ENCODE data around the gene PPIAL4G. TPM values are rescaled to one million over a fixed set of nuclear protein-coding genes. Genes with fewer than 3 reads are reported as not detected.
"Not testable (repeated sequence)": the region's sequence is repeated elsewhere in the genome, so short reads cannot be mapped to it uniquely, and the experiment has no call there.

Gene PPIAL4G
- total RNA-seq, result 1 to 10 TPM in 1 of 2 experiments, under 1 TPM in 1; 0.84 to 1.1 TPM

DNA sequence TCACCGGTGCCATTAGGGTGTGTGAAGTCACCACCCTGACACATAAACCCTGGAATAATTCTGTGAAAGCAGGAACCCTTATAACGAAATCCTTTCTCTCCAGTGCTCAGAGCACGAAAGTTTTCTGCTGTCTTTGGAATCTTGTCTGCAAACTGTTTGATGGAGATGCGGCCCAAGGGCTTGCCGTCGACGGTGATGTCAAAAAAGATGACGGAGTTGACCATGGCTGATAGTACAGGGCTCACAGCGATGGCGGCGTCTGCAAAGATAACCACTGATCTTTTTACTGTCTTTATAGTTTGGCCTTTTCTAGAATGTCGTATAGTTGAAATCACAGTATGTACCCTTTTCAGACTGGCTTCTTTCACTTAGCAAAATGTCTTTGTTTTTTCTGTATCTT is at the start of gene PPIAL4G:
Gene PPIAL4G (minus strand): TSS at position 274 of the 400 bp plus-strand sequence. CDS start 50 bp downstream, at position 224.
- H3K9me3 Mint-ChIP-seq; CTCF ChIA-PET; H3K4me3 Mint-ChIP-seq; H3K27me3 Mint-ChIP-seq; POLR2A ChIA-PET; H3K36me3 Mint-ChIP-seq (ENCODE audit: low read depth); H3K4me1 Mint-ChIP-seq; DNase-seq: not testable (repeated sequence)
- peak within 1 kb of the TSS; percentile 19 for H3K27ac Mint-ChIP-seq

DNA sequence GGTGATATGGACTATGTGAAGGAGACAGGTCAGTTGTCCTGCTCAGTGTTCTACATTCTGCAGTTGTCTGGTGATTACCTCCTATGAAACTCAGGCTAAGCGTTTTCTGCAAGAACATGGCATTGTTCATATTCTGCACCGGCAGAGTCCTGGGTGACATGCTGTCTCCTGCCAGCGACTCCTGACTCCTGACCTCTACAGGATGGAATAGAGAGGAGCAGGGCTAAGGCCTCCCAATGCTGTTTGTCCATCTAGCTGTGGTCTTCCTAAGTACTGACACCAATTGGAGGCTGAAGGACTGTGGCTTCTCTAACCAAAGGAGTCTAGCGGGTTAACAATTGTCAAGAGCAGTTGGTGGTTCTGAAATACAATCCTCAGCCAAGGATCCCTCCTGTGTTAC is 49.1 kb upstream of the PPIAL4G start:
- H3K9me3 Mint-ChIP-seq; H3K27me3 Mint-ChIP-seq; DNase-seq; H3K4me3 Mint-ChIP-seq; CTCF ChIA-PET; H3K4me1 Mint-ChIP-seq; POLR2A ChIA-PET; H3K36me3 Mint-ChIP-seq (ENCODE audit: low read depth): not testable (repeated sequence)
- H3K27ac Mint-ChIP-seq, result peak overlapping the region; percentile 50

DNA sequence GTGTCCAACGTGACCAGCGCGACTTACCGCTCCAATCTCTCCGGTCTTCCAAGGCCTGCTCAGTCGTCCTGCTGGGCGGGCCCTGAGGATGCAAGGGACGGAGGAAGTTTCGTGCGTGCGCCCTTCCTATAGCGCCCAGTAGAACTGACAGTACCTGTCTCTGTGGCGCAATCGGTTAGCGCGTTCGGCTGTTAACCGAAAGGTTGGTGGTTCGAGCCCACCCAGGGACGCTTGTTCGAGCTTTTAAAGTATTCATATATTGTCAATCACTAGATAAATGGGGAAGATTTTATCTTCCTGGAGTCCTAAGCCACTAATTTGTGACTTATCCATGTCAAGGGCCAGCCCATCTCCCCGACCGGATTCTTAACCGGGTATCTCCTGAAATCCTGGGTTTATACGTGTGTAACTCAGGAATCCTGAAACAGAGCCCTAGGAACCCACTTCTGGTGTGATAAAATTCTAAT is 46.0 kb upstream of the PPIAL4G start:
- POLR2A ChIA-PET; H3K27me3 Mint-ChIP-seq; H3K9me3 Mint-ChIP-seq; CTCF ChIA-PET; H3K4me1 Mint-ChIP-seq; H3K36me3 Mint-ChIP-seq (ENCODE audit: low read depth): not testable (repeated sequence)
- Mint-ChIP-seq H3K4me3 (peak overlapping the region; percentile 70), H3K27ac (peak overlapping the region; percentile 78)
- DNase-seq, result peak; percentile 50

DNA sequence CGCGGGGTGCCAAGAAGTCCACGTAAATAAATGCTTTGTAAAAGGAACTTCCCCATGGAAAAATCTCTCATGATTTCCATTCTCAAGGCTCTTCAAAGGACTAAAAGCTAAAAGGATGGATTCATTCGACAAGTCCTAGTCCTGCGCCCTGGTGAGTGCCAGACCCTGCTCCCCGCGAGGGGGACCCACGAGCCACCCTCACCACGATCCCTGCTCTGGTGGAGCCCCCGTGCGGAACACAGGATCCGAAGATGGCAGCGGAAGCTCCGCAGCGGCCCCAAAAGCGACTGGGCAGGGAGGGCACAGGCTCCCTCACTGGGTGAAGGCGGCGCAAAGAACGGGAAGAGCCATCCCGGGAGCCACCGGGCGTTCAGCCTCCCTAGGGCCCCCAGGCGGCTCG is 45.5 kb upstream of the PPIAL4G start:
- DNase-seq; H3K4me1 Mint-ChIP-seq; H3K36me3 Mint-ChIP-seq (ENCODE audit: low read depth); POLR2A ChIA-PET; CTCF ChIA-PET; H3K9me3 Mint-ChIP-seq; H3K27ac Mint-ChIP-seq; H3K27me3 Mint-ChIP-seq: not testable (repeated sequence)
- H3K4me3 Mint-ChIP-seq, result peak overlapping the region; percentile 70

DNA sequence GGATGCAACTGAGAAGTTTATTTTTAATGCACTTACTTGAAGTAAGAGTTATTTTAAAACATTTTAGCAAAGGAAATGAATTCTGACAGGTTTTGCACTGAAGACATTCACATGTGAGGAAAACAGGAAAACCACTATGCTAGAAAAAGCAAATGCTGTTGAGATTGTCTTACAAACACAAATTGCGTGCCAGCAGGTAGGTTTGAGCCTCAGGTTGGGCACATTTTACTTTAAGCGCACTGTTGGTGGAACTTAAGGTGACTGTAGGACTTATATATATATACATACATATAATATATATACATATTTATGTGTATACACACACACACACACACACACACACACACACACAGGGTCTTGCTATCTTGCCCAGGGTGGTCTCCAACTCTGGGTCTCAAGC is 43.5 kb upstream of the PPIAL4G start:
- H3K9me3 Mint-ChIP-seq; H3K36me3 Mint-ChIP-seq (ENCODE audit: low read depth); H3K4me3 Mint-ChIP-seq; CTCF ChIA-PET; H3K4me1 Mint-ChIP-seq; H3K27ac Mint-ChIP-seq; POLR2A ChIA-PET; H3K27me3 Mint-ChIP-seq: not testable (repeated sequence)
- DNase-seq, result peak; percentile 7

DNA sequence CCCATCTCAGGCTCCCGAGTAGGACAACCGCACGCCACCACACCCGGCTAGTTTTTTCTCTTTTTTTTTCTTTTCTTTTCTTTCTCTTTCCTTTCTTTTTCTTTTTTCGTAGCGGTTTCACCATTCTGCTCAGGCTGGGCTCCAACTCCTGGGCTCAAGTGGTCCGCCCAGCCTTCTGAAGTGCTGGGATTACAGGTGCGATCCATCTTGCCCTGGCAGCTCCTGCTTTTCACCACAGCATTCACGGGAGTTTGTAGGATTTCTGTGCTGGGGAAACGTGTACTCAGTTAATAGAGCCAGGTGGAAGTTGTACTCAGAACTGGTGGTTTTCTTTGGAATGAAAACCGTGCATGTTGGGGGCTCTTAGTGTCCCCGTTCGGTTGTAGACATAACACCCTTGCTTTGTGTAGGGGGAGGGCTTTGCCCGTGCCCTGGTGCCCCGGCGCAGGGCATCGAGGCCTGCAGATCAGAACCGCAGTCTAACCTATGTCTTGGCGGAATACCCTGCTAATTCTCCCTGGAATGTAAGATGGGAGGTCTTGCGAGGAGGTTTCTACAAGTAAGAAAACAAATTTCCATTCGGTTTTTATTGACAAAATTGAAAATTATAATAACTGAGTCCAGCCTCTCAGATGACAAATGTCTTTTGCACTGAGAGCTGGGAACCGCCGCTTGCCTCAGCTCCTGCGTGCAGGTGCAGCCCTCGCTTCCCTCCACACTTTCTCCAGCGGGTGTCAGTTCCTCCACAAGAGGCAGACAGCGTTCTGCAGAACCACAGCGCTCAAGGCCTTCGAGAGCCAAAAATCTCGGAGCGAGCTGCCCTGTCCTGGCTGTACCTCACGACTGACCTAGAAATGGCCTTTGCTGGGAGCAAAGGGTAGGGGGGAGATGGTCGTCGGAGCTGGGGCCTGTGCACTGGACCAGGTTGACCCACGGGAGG is 40.4 kb upstream of the PPIAL4G start:
- CTCF ChIA-PET; H3K4me1 Mint-ChIP-seq; H3K9me3 Mint-ChIP-seq; H3K36me3 Mint-ChIP-seq (ENCODE audit: low read depth); H3K27me3 Mint-ChIP-seq: not testable (repeated sequence)
- POLR2A ChIA-PET, result interaction anchor here (0.6 to 0.8 kb wide), 5 partner anchors 120 to 260 kb away, joined by 3 to 13 read pairs (median 6); no protein-coding TSS in a partner anchor
- peak; percentile 9 for DNase-seq
- H3K27ac Mint-ChIP-seq, result peak overlapping the region; percentile 95
- peak overlapping the region; percentile 88 for H3K4me3 Mint-ChIP-seq

DNA sequence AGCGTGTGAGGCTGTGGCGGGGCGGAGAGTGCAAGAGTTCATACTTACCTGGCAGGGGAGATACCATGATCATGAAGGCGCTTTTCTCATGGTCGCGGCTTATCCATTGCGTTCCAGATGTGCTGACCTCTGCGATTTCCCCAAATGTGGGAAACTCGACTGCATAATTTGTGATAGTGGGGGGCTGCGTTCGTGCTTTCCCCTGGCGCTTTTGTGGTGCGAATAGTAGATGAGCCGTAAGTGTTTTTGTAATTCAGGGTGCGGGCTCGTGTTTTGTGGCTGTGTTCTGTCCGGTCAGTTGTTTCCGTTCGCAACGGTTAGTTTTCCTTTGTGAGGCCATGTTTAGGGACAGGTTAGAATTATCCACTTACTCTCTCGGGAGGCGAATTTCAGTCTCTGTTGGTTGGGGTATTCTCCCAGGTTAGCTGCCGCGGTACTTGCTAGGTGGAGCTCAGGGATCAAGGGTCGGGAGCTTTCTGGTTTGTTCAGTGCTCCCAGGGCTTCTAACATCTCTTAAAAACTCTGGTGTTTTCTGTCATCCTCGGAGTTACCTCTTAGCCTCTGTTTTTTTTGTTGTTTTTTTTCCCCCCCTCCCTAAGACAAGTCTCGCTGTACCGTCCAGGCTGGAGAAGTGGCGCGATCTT is 39.6 kb upstream of the PPIAL4G start:
- POLR2A ChIA-PET, result interaction anchor here (0.6 to 0.8 kb wide), 5 partner anchors 120 to 259 kb away, joined by 3 to 13 read pairs (median 6); no protein-coding TSS in a partner anchor
- Mint-ChIP-seq H3K4me3 (peak overlapping the region; percentile 88), H3K27ac (peak overlapping the region; percentile 95)
- H3K27me3 Mint-ChIP-seq; H3K36me3 Mint-ChIP-seq (ENCODE audit: low read depth); CTCF ChIA-PET; H3K4me1 Mint-ChIP-seq; H3K9me3 Mint-ChIP-seq: not testable (repeated sequence)
- peak; percentile 94 for DNase-seq

DNA sequence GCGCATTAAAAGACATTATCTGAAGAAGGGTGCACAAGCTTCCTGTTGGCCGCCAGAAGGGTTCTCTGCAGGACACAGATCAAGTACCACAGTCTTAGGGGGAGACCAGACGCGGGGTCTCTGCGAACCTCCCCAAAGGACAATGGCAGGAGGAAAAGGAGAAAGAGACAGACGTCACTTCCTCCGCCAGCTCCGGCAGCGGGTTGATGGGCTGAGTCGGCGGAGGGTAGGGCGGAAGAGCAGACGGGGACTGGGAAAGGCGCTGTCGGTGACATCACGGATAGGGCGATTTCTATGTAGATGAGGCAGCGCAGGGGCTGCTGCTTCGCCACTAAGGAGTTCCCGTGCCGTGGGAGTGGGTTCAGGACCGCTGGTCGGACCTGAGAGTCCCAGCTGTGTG is 39.0 kb upstream of the PPIAL4G start:
- Mint-ChIP-seq H3K27ac (peak overlapping the region; percentile 95), H3K4me3 (peak overlapping the region; percentile 88), H3K4me1 (peaks cover 10% of the 10 kb centered on the region)
- CTCF ChIA-PET; H3K27me3 Mint-ChIP-seq; H3K9me3 Mint-ChIP-seq; H3K36me3 Mint-ChIP-seq (ENCODE audit: low read depth); POLR2A ChIA-PET: not testable (repeated sequence)
- DNase-seq, result peak; percentile 88

DNA sequence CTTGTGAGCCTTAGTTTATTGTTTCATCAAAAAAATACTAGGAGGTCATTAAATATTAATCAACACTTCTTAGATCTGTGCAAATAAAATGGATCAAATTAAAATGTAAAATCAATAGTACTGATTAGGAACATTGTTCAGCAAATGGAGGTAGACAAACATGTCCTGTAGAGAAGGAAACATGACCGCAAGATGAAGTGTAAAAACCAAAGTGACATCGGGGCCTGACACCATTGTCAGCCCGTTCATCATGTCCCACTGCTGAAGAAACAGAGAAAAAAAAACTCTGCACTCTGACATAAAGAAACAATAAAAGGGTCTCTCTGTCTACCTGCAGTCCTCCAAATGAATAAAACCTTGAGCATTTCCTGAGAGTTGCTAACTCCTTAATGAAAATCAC is 31.2 kb upstream of the PPIAL4G start:
- not testable (repeated sequence) for H3K4me3 Mint-ChIP-seq

DNA sequence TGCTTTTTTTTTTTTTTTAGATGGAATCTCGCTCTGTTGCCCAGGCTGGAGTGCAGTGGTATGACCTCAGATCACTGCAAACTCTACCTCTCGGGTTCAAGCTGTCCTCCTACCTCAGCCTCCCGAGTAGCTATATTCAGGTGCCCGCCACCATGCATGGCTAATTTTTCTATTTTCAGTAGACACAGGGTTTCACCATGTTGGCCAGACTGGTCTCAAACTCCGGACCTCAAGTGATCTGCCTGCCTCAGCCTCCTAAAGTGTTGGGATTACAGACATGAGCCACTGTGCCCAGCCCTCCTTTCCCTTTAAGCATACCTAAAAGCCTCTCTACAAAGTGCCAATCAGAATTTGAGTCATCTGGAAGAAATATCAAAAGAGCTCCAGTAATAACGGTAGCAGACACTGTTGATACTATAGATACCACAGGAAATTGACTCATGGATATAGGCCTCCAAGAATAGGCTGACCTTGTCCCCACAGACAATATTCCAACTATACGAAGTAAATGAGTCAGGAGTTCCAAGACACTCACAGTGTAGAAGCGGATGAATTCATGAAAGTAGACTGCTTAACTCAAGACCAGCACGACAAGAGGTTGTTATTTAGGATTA is 29.6 kb upstream of the PPIAL4G start:
- H3K27ac Mint-ChIP-seq; POLR2A ChIA-PET; DNase-seq; H3K4me3 Mint-ChIP-seq; H3K27me3 Mint-ChIP-seq; H3K9me3 Mint-ChIP-seq; CTCF ChIA-PET; H3K36me3 Mint-ChIP-seq (ENCODE audit: low read depth): not testable (repeated sequence)
- peaks cover 11% of the 10 kb centered on the region for H3K4me1 Mint-ChIP-seq

More for the DNA sequence above, 31.2 kb upstream of the PPIAL4G start:
- H3K36me3 Mint-ChIP-seq (ENCODE audit: low read depth); POLR2A ChIA-PET; CTCF ChIA-PET; H3K9me3 Mint-ChIP-seq; H3K27me3 Mint-ChIP-seq; H3K27ac Mint-ChIP-seq; DNase-seq: not testable (repeated sequence)
- H3K4me1 Mint-ChIP-seq, result peaks cover 14% of the 10 kb centered on the region

DNA sequence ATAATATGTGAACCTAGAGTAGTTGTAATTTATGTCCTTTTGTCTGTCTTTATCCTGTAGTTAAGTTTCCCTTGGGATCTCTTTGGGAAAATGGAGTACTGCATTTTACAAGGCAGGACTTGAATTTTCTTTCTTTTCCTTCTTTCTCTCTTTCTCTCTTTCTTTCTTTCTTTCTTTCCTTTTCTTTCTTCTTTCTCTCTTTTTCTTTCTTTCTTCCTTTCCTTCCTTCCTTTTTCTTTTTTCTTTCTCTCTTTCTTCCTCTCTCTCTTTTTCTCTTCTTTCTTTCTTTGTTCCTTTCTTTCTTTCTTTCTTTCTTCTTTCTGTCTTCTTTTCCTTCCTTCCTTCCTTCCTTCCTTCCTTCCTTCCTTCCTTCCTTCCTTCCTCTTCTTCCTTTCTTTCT is 10.8 kb upstream of the PPIAL4G start:
- POLR2A ChIA-PET; DNase-seq; CTCF ChIA-PET; H3K4me1 Mint-ChIP-seq; H3K36me3 Mint-ChIP-seq (ENCODE audit: low read depth); H3K9me3 Mint-ChIP-seq; H3K27me3 Mint-ChIP-seq; H3K4me3 Mint-ChIP-seq; H3K27ac Mint-ChIP-seq: not testable (repeated sequence)

DNA sequence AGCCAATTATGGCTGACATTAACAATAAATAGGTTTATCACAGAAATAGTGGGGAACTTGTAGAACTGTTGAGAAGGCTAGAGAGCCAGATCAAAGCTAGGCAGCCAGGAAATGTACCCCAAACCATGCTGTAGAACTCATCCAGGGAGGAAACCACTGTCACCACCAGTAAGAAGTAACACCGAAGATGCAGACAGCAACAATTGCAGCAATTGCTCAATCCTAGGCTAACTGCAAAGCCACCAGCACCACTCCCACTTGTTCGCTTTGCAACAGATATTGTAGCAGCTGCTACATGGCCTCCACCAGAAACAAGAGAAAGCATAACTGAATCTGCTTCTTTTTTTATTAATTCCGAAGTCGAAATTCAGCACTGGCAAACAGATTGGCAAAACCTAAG is 2.0 kb downstream of the PPIAL4G start:
- H3K36me3 Mint-ChIP-seq (ENCODE audit: low read depth); H3K4me1 Mint-ChIP-seq; H3K27me3 Mint-ChIP-seq; H3K4me3 Mint-ChIP-seq; POLR2A ChIA-PET; CTCF ChIA-PET; H3K9me3 Mint-ChIP-seq: not testable (repeated sequence)
- DNase-seq, result peak; percentile 68
- peak overlapping the region; percentile 50 for H3K27ac Mint-ChIP-seq

DNA sequence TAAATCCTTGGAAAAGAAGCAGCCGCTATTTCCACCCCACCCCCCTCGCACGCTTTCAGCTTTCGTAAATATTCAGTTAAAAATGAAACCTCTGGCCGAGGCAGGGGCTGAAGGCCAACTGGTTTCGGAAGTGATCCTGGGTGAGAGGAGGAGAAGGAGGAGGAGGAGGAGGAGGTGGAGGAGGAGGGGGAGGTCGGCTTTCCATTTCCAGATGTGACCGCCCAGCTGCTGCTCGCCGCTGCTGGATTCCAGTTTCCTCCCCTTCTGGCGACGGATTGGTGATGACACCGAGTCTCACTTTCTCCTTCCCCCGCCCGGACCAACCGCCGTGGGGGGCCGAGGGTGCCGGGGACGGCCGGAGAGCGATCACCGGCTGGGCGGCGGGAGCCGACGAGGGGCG is 23.4 kb downstream of the PPIAL4G start:
- H3K4me3 Mint-ChIP-seq, result peak overlapping the region; percentile 74
- POLR2A ChIA-PET; CTCF ChIA-PET; DNase-seq; H3K9me3 Mint-ChIP-seq; H3K27me3 Mint-ChIP-seq; H3K36me3 Mint-ChIP-seq (ENCODE audit: low read depth); H3K4me1 Mint-ChIP-seq: not testable (repeated sequence)
- H3K27ac Mint-ChIP-seq, result peak overlapping the region; percentile 81

Data from activated CD4-positive, alpha-beta T cell treated with anti-CD3 and anti-CD28 coated beads, Interleukin-2, amount 10 ng/mL, durations not matched to agents 7 days and 5 days (primary cell).